Heart left ventricle (tissue), 16 donors: Measurements from ENCODE around the gene PRSS3. TPM values are rescaled to one million over a fixed set of nuclear protein-coding genes. Genes with fewer than 3 reads are reported as not detected.

Experiments
- ATAC-seq, 4 donors: fragments of 200-7000 bp; cut with Tn5 transposase; one replicate each; pipeline ENCODE4 v1.9.1; 2020 to 2022; ENCODE audit warnings: moderate library complexity in 4 of 4, mild to moderate bottlenecking in 3 of 4, moderate number of reproducible peaks in 1 of 4
- DNase-seq, 5 donors: peaks; one replicate each; pipeline ENCODE4 v3.0.0-alpha.2; 2020
- H3K27ac ChIP-seq, 12 donors: fragments of 200-600 bp; sonication (generic) in 4 of 12; one replicate each; pipeline versions ENCODE4 v1.5.0 to v1.8.0; 2016 to 2022; ENCODE audit warnings: mild to moderate bottlenecking in 2 of 12
- H3K27me3 ChIP-seq, 9 donors: fragments of 200-600 bp; sonication (generic) in 2 of 9; one replicate each; pipeline versions ENCODE4 v1.5.1 to v1.8.0; 2016 to 2022; ENCODE audit warnings: mild to moderate bottlenecking in 3 of 9
- H3K36me3 ChIP-seq, 9 donors: fragments of 200-600 bp; sonication (generic) in 2 of 9; one replicate each; pipeline versions ENCODE4 v1.5.0 to v1.8.0; 2018 to 2022; ENCODE audit warnings: mild to moderate bottlenecking in 2 of 9
- H3K4me1 ChIP-seq, 12 donors: fragments of 200-600 bp; sonication (generic) in 4 of 12; one replicate each; pipeline versions ENCODE4 v1.5.0 to v1.8.0; 2016 to 2022; ENCODE audit warnings: mild to moderate bottlenecking in 3 of 12
- H3K4me3 ChIP-seq, 12 donors: fragments of 200-600 bp; sonication (generic) in 4 of 12; one replicate each; pipeline versions ENCODE4 v1.5.0 to v1.8.0; 2017 to 2022; ENCODE audit warnings: mild to moderate bottlenecking in 9 of 12, moderate library complexity in 4 of 12
- H3K9me3 ChIP-seq, 12 donors: fragments of 200-600 bp; sonication (generic) in 4 of 12; one replicate each; pipeline versions ENCODE4 v1.5.0 to v1.8.0; 2016 to 2022; ENCODE audit warnings: mild to moderate bottlenecking in 1 of 12
- CTCF ChIP-seq, 12 donors: fragments of 200-600 bp; sonication (generic) in 4 of 12; IDR thresholded peaks; one replicate each; pipeline versions ENCODE4 v1.5.0 to v1.8.0; 2018 to 2022; ENCODE audit warnings: antibody characterized with exemption in 12 of 12, mild to moderate bottlenecking in 5 of 12
- POLR2A ChIP-seq, 2 donors: fragments of 450-650 bp; IDR thresholded peaks; one replicate each; pipeline ENCODE4 v1.6.1; 2017; ENCODE audit warnings: antibody characterized with exemption in 2 of 2, mild to moderate bottlenecking in 2 of 2, moderate library complexity in 2 of 2
- WGBS, 4 donors: extraction: QIAGEN DNeasy Blood & Tissue Kit in 2 of 4; methylation state at CpG; one replicate each; pipeline versions ENCODE4 v1.1.5 to v1.1.7; 2013 to 2018; 5-methylcytosine and 5-hydroxymethylcytosine counted together
- intact Hi-C, 10 donors: fragments of 100-400 bp; cut with DNase I; formaldehyde crosslinking; loops; one replicate each; pipeline versions ENCODE4 v1.11.1 to v1.14.2; 2022
- polyA plus RNA-seq, 2 donors: library from polyadenylated mRNA; stranded (reverse); fragments of 200-250 nt; gene quantifications; one replicate each; pipeline ENCODE4 v1.2.3, GENCODE V29; 2013
- total RNA-seq, 9 donors: library from RNA; depleted of rRNA in 2 of 9; stranded (reverse); fragments of >200 nt in 2 of 9; fragmentation: NEBNext Ultra II Directional in 3 of 9; extraction: Animal tissue kit (Norgen Biotek cat#: 25700) in 3 of 9; gene quantifications; one replicate each; pipeline versions ENCODE4 v1.1.0 to v1.2.4, GENCODE V29; 2016 to 2023
- donor health status: ischemic (EF 13 %, LVEDD 7.1; RV severe dilation, severe dysfunction).
- donor health status: healthy with polysubstance abuse.
- donor health status: DM: no; HTN: yes; CAD: no.
- donor health status: DM: no; HTN: no; CAD: no.
- donor health status: ischemic (EF 25% LVEDD 6.9; RV normal size, moderate dysfunction).
- donor health status: ischemic (EF 25% LVEDD 5.7; RV mildly dilated, moderate dysfunction).
- donor health status: healthy.
- donor health status: DM: yes; HTN: yes; CAD: no.
- donor health status: ischemic (EF 35%, LVEDD 5.7; RV mildly dilated, moderate dysfunction).
- donor health status: nonischemic (EF 11% LVEDD 7.7; RV severe dilation, severe dysfunction).
- donor health status: DM: yes; HTN: yes; CAD: no.
- donor health status: PGD.
- donor health status: ischemic (EF 29% LVEDD 5.4; RV normal size, mild dysfunction).
- donor health status: nonischemic (EF 23%, LVEDD 6.1; RV moderate dilation, normal function).

The PRSS3 gene
- total and polyA plus RNA-seq, 11 donors: 0.58 to 1.4 (median 1.0) TPM; not detected in 7

GRCh38 chr9:33809506-33809905 lies 14.1 kb downstream of the PRSS3 start:
- no peak for DNase-seq
- ATAC-seq: no peak
- Histone ChIP-seq H3K27ac (no peak overlapping the region), H3K4me1 (peaks cover 6 to 12% (median 10%) of the 10 kb centered on the region in 12 donors), H3K36me3 (no peaks in the 10 kb centered on the region), H3K9me3 (no peaks in the 10 kb centered on the region), H3K4me3 (no peak overlapping the region), H3K27me3 (no peaks in the 10 kb centered on the region)
- TF ChIP-seq POLR2A (IDR thresholded peaks at IDR 0.05): no peak
- TF ChIP-seq CTCF (IDR thresholded peaks at IDR 0.05): no peak
- WGBS, 4 donors: 85 to 97% (median 97%) methylated on average over 1 of the region's 1 CpG
- intact Hi-C loops: no loop called here

DNA sequence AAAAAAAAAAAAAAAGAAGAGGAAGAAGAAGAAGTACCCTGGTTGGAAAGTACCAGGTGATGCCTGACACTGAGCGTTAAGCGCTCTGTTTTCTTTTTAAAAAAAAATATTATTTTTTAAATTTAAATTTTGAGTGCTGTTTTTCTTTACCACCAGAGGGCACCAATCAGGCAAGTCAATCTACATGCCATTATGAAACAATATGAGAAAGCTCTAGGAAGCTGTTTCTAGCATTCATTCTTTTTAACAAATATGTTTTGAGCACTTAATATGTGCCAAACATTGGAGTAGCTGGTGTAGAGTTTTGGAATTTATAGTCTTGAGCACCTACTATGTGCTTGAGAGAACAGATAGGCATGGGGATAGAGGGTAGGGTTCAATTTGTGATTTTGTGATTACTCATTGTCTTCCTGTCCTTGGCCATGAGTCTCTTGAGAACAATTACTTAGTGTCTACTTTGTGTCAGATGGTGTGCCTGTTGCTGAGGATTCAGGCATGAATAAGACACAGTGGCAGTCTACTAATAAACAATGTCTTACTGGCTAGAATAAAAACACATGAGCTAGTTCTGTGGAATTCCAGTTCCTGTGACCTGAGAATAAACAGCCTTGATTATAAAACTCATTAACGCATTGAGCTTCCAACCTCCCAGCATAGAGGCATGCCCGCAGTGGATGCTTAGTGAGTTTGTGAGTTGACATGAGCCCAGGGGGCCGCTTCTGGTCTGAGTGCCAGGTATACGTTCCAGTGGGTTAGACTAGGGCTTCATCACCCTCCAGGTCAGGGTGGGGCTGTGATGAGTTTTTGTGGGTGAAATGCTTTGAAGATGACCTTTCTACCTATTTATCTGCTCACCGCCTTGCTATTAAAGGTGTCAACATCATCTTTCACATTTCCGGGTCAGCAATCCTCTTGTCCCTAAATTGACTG lies 18.6 kb downstream of the PRSS3 start:
- no peaks in the 10 kb centered on the region for H3K27me3 ChIP-seq
- intact Hi-C loops: loop anchor here in 9 of 10 donors (1.0 to 10.0 kb wide), 10 partner anchors 37 to 441 kb away; partner anchors contain the start of gene UBAP2 (in 2 of the 9)
- WGBS, 4 donors: 57 to 69% (median 64%) methylated on average over 8 of the region's 8 CpGs
- no peaks in the 10 kb centered on the region for H3K36me3 ChIP-seq
- DNase-seq (no peak), ATAC-seq (no peak)
- H3K27ac ChIP-seq: peak overlapping the region in 9 of 12 donors; percentile 4 to 99 (median 57)
- no peaks in the 10 kb centered on the region for H3K9me3 ChIP-seq
- peaks cover 6 to 34% (median 26%) of the 10 kb centered on the region in 12 donors for H3K4me1 ChIP-seq
- no peak for TF ChIP-seq POLR2A (IDR thresholded peaks at IDR 0.05)
- peak; percentile 64 to 90 (median 76) for TF ChIP-seq CTCF (IDR thresholded peaks at IDR 0.05)
- no peak overlapping the region for H3K4me3 ChIP-seq

GRCh38 chr9:33815781-33816180 lies 20.4 kb downstream of the PRSS3 start:
- H3K27ac ChIP-seq: peak overlapping the region; percentile 96 to 100 (median 99)
- 95 to 98% (median 97%) methylated on average over 7 of the region's 7 CpGs for WGBS, 4 donors
- no peaks in the 10 kb centered on the region for H3K36me3 ChIP-seq
- TF ChIP-seq CTCF (IDR thresholded peaks at IDR 0.05) (no peak), POLR2A (IDR thresholded peaks at IDR 0.05) (no peak)
- peaks cover 9 to 52% (median 42%) of the 10 kb centered on the region in 12 donors for H3K4me1 ChIP-seq
- no peaks in the 10 kb centered on the region for H3K27me3 ChIP-seq
- ATAC-seq (no peak), DNase-seq (no peak)
- H3K9me3 ChIP-seq: no peaks in the 10 kb centered on the region
- H3K4me3 ChIP-seq: peak overlapping the region in 1 of 12 donors; percentile 91
- intact Hi-C loops: loop anchor here in 9 of 10 donors (1.0 to 10.0 kb wide), 12 partner anchors 35 to 439 kb away; partner anchors contain the start of gene UBAP2 (in 3 of the 9)
